HCT116 (cell line): ENCODE results near the gene TMEM54. TPM values are rescaled to one million over a fixed set of nuclear protein-coding genes. Genes with fewer than 3 reads are reported as not detected.

Source experiments
- ATAC-seq: fragments of 200-7000 bp; cut with Tn5 transposase; 2 replicates; pipeline ENCODE4 v1.9.1; 2020; ENCODE audit warnings: mild to moderate bottlenecking, moderate library complexity
- BruUV-seq: library from RNA; stranded (reverse); fragments of 400-500 nt; replicated peaks from 2 replicates; lab custom pipeline; 2021; lab: Mats Ljungman, UMichigan
- CTCF ChIA-PET: fragments of 300-600 bp; sonication (Branson Sonifier 250); formaldehyde crosslinking; loops from one replicate; lab custom pipeline; 2021; ENCODE audit warnings: antibody characterized with exemption; lab: Charles Lee
- POLR2A ChIA-PET: fragments of 300-600, 350-600 bp; sonication (Branson Sonifier 250); formaldehyde crosslinking; loops from one replicate; lab custom pipeline; 2021; ENCODE audit warnings: antibody characterized with exemption; lab: Charles Lee
- RAD21 ChIA-PET, 2 experiments: fragments of 300-600 bp; sonication (Branson Sonifier 250); formaldehyde crosslinking; loops; one replicate each; lab custom pipeline; 2023; ENCODE audit warnings: low total read pairs in 2 of 2; ENCODE audit not compliant: uncharacterized antibody in 2 of 2, unreplicated experiment in 2 of 2, low non-redundant PET in 1 of 2; lab: Charles Lee
- DNase-seq: peaks from one replicate; pipeline ENCODE4 v3.0.0-alpha.2; 2010; ENCODE audit warnings: low read depth, low spot score
- H2AFZ ChIP-seq: fragments of 200-600 bp; shearing (Covaris generic), sonication (generic); 2 replicates; pipeline ENCODE4 v1.6.1; 2017; ENCODE audit warnings: low read depth, mixed run types, mixed read lengths, antibody characterized with exemption, low read length; ENCODE audit not compliant: poor library complexity, severe bottlenecking
- H3K27ac ChIP-seq: 2 replicates; pipeline ENCODE4 v1.5.1; 2012; ENCODE audit warnings: low read depth, low read length
- H3K27me3 ChIP-seq: fragments of 200-600 bp; sonication (generic); 2 replicates; pipeline ENCODE4 v1.6.1; 2016; ENCODE audit warnings: mixed run types, low read length, mixed read lengths; ENCODE audit not compliant: insufficient read depth
- H3K36me3 ChIP-seq, 2 experiments: fragments of 200-500 bp in 1 of 2; fragments of 200-600 bp in 1 of 2; sonication (Bioruptor generic) in 1 of 2; sonication (generic) in 1 of 2; 2 replicates each; pipeline versions ENCODE4 v1.5.1 to v1.6.1; 2014 to 2016; ENCODE audit warnings: low read length in 2 of 2, inconsistent platforms in 1 of 2, mixed read lengths in 1 of 2, mixed run types in 1 of 2; ENCODE audit not compliant: insufficient read depth in 2 of 2, control insufficient read depth in 1 of 2
- H3K4me1 ChIP-seq, 2 experiments: fragments of 200-600 bp in 1 of 2; sonication (generic) in 1 of 2; 2 replicates each; pipeline versions ENCODE4 v1.5.1 to v1.6.1; 2012 to 2017; ENCODE audit warnings: low read length in 2 of 2, inconsistent platforms in 1 of 2, mild to moderate bottlenecking in 1 of 2, mixed read lengths in 1 of 2, mixed run types in 1 of 2, moderate library complexity in 1 of 2; ENCODE audit not compliant: insufficient read depth in 2 of 2, control insufficient read depth in 1 of 2
- H3K4me2 ChIP-seq: fragments of 200-600 bp; sonication (generic); 2 replicates; pipeline ENCODE4 v1.6.1; 2017; ENCODE audit warnings: mixed run types, low read length, mixed read lengths
- H3K4me3 ChIP-seq, 2 experiments: fragments of 200-600 bp in 1 of 2; sonication (generic) in 1 of 2; replicated peaks in 1 of 2; 2 replicates each; pipeline ENCODE4 v1.5.1; 2011 to 2016; ENCODE audit warnings: low read length in 2 of 2, control low read depth in 1 of 2, low read depth in 1 of 2, mild to moderate bottlenecking in 1 of 2, mixed read lengths in 1 of 2, mixed run types in 1 of 2
- H3K79me2 ChIP-seq: fragments of 200-600 bp; sonication (generic); 2 replicates; pipeline ENCODE4 v1.6.1; 2017; ENCODE audit warnings: mild to moderate bottlenecking, mixed run types, low read length, moderate library complexity, mixed read lengths; ENCODE audit not compliant: insufficient read depth
- H3K9ac ChIP-seq: fragments of 200-600 bp; sonication (generic); 2 replicates; pipeline ENCODE4 v1.6.1; 2016; ENCODE audit warnings: low read length, mixed read lengths
- H3K9me2 ChIP-seq: fragments of 200-600 bp; sonication (generic), shearing (Covaris generic); 2 replicates; pipeline ENCODE4 v1.6.1; 2017; ENCODE audit warnings: mixed run types, mild to moderate bottlenecking, moderate library complexity; ENCODE audit not compliant: insufficient read depth
- H3K9me3 ChIP-seq, 2 experiments: fragments of 200-500 bp in 1 of 2; fragments of 200-600 bp in 1 of 2; sonication (Bioruptor generic) in 1 of 2; sonication (generic) in 1 of 2; 2 replicates each; pipeline ENCODE4 v1.6.1; 2014 to 2017; ENCODE audit warnings: low read length in 2 of 2, mixed read lengths in 2 of 2, inconsistent platforms in 1 of 2, low read depth in 1 of 2, mild to moderate bottlenecking in 1 of 2, mixed run types in 1 of 2, moderate library complexity in 1 of 2; ENCODE audit not compliant: control insufficient read depth in 1 of 2, insufficient read depth in 1 of 2
- H4K20me1 ChIP-seq: fragments of 200-600 bp; sonication (generic), shearing (Covaris generic); 2 replicates; pipeline ENCODE4 v1.6.1; 2017; ENCODE audit warnings: mixed run types, mild to moderate bottlenecking, moderate library complexity; ENCODE audit not compliant: insufficient read depth
- CEBPB ChIP-seq: IDR thresholded peaks from 2 replicates; pipeline ENCODE4 v1.6.1; 2012; ENCODE audit warnings: low read depth
- EZH2 ChIP-seq: fragments of 200-600 bp; sonication (generic); IDR thresholded peaks from 2 replicates; pipeline ENCODE4 v1.6.1; 2017; ENCODE audit warnings: antibody characterized with exemption, mixed run types
- ZFX ChIP-seq: fragments of 450-650 bp; IDR thresholded peaks from 2 replicates; pipeline ENCODE4 v1.6.1; 2017
- ZNF274 ChIP-seq: fragments of 200-500 bp; sonication (Bioruptor generic); IDR thresholded peaks from 2 replicates; pipeline ENCODE4 v1.6.1; 2014; ENCODE audit warnings: mild to moderate bottlenecking, low read depth, low read length, inconsistent platforms
- intact Hi-C: fragments of 100-400 bp; cut with micrococcal nuclease; formaldehyde crosslinking; loops from 2 replicates; pipeline ENCODE4 v1.10.0; 2022
- total RNA-seq: library from RNA; stranded (reverse); gene quantifications from one replicate; pipeline ENCODE4 v1.2.1, GENCODE V29; 2021; ENCODE audit not compliant: unreplicated experiment
- TF ChIP-seq, protein P1 (sequence below): IDR thresholded peaks from 2 replicates; pipeline ENCODE4 v1.6.1; 2012; ENCODE audit warnings: low read depth

Gene TMEM54
- total RNA-seq, 1 experiment from 2014 or later, result 121 TPM

DNA sequence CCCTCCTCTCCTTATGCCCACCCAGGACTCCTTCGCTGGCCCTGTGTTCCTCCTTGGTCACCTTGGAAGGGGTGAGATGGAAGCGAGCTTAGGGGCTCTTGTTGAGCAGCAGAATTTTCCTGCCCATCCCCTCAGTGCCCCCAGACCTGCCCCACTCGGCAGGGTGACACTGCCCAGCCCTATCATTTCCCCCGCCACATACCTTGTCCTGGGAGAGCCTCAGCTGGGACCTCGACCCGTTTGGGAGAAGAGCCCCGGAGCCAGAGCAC, 29.1 kb downstream of the TMEM54 start:
- Histone ChIP-seq H3K4me3 (no peak overlapping the region), H2AFZ (no peak overlapping the region), H3K79me2 (no peaks in the 10 kb centered on the region), H3K9me3 (no peaks in the 10 kb centered on the region), H3K36me3 (no peaks in the 10 kb centered on the region), H3K4me1 (peaks cover 2 to 11% of the 10 kb centered on the region in 2 experiments; a peak in 2 of 4 replicates), H3K27me3 (no peaks in the 10 kb centered on the region), H3K9me2 (no peaks in the 10 kb centered on the region), H3K27ac (no peak overlapping the region), H3K9ac (no peak overlapping the region), H4K20me1 (no peaks in the 10 kb centered on the region), H3K4me2 (no peak overlapping the region)
- RAD21 ChIA-PET, result interaction anchor here in 1 of 2 experiments (0.6 kb wide), 1 partner anchor 82 kb away, joined by 5 read pairs; no protein-coding TSS in a partner anchor
- DNase-seq, result no peak
- no peak for TF ChIP-seq EZH2
- TF ChIP-seq ZNF274, result no peak
- TF ChIP-seq CEBPB, result no peak
- TF ChIP-seq, protein P1, sequence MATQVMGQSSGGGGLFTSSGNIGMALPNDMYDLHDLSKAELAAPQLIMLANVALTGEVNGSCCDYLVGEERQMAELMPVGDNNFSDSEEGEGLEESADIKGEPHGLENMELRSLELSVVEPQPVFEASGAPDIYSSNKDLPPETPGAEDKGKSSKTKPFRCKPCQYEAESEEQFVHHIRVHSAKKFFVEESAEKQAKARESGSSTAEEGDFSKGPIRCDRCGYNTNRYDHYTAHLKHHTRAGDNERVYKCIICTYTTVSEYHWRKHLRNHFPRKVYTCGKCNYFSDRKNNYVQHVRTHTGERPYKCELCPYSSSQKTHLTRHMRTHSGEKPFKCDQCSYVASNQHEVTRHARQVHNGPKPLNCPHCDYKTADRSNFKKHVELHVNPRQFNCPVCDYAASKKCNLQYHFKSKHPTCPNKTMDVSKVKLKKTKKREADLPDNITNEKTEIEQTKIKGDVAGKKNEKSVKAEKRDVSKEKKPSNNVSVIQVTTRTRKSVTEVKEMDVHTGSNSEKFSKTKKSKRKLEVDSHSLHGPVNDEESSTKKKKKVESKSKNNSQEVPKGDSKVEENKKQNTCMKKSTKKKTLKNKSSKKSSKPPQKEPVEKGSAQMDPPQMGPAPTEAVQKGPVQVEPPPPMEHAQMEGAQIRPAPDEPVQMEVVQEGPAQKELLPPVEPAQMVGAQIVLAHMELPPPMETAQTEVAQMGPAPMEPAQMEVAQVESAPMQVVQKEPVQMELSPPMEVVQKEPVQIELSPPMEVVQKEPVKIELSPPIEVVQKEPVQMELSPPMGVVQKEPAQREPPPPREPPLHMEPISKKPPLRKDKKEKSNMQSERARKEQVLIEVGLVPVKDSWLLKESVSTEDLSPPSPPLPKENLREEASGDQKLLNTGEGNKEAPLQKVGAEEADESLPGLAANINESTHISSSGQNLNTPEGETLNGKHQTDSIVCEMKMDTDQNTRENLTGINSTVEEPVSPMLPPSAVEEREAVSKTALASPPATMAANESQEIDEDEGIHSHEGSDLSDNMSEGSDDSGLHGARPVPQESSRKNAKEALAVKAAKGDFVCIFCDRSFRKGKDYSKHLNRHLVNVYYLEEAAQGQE, result no peak
- no peak for TF ChIP-seq ZFX
- POLR2A ChIA-PET, result no interaction called here
- BruUV-seq, result no TSS peak
- ATAC-seq, result no peak
- intact Hi-C loops, result loop anchor here (2.0 kb wide), 2 partner anchors 351 to 471 kb away; no protein-coding TSS in a partner anchor
- CTCF ChIA-PET, result interaction anchor here (1.0 to 1.7 kb wide), 3 partner anchors 160 to 352 kb away, joined by 3 to 9 read pairs (median 3); no protein-coding TSS in a partner anchor
